Right lung (tissue), 5 donors: Measurements from ENCODE around the gene IGHMBP2. TPM values are rescaled to one million over a fixed set of nuclear protein-coding genes. Genes with fewer than 3 reads are reported as not detected.
A peak's percentile ranks its signal among the peaks of the same experiment; 100 is the strongest.

Experiments
- DNase-seq, 2 donors: peaks; one replicate each; pipeline ENCODE4 v3.0.0-alpha.2; 2013
- polyA plus RNA-seq, 5 donors: library from polyadenylated mRNA; unstranded; fragments of 120-200 nt; gene quantifications; one replicate each; pipeline versions ENCODE4 v1.2.1 to v1.2.3, GENCODE V29; 2013; ENCODE audit warnings: inconsistent platforms in 1 of 5, low replicate concordance in 1 of 5; ENCODE audit not compliant: insufficient read length in 5 of 5, insufficient read depth in 1 of 5

Gene IGHMBP2
- polyA plus RNA-seq, 5 donors: 14.3 to 20.7 (median 18.6) TPM

- peak; percentile 16 to 17 for DNase-seq
Observed at GRCh38 chr11:68889948-68890446, 13.7 kb upstream of the IGHMBP2 start.

GRCh38 chr11:68890490-68891231, 13.0 kb upstream of the IGHMBP2 start:
- peak; percentile 27 to 38 for DNase-seq

GRCh38 chr11:68891351-68891948, 12.2 kb upstream of the IGHMBP2 start:
- DNase-seq: no peak

GRCh38 chr11:68892576-68892975, 11.1 kb upstream of the IGHMBP2 start:
- no peak for DNase-seq

- no peak for DNase-seq
Observed at GRCh38 chr11:68893282-68893681, 10.4 kb upstream of the IGHMBP2 start.

GRCh38 chr11:68896171-68896959, 7.3 kb upstream of the IGHMBP2 start:
- DNase-seq: no peak

- no peak for DNase-seq
Observed at GRCh38 chr11:68897441-68897840, 6.2 kb upstream of the IGHMBP2 start.

GRCh38 chr11:68900835-68901381, 2.8 kb upstream of the IGHMBP2 start:
- DNase-seq: no peak

- DNase-seq: peak in 1 of 2 donors; percentile 17
Observed at GRCh38 chr11:68904248-68904847, 657 bp downstream of the IGHMBP2 start.

GRCh38 chr11:68905421-68906360, 2.0 kb downstream of the IGHMBP2 start:
- DNase-seq: no peak

GRCh38 chr11:68908273-68908672, 4.6 kb downstream of the IGHMBP2 start:
- DNase-seq: no peak

- DNase-seq: no peak
Observed at GRCh38 chr11:68910965-68911364, 7.3 kb downstream of the IGHMBP2 start.

GRCh38 chr11:68911731-68912130, 8.0 kb downstream of the IGHMBP2 start:
- DNase-seq: no peak

GRCh38 chr11:68912254-68912653, 8.6 kb downstream of the IGHMBP2 start:
- no peak for DNase-seq

- no peak for DNase-seq
Observed at GRCh38 chr11:68913188-68913587, 9.5 kb downstream of the IGHMBP2 start.

- no peak for DNase-seq
Observed at GRCh38 chr11:68914761-68915160, 11.1 kb downstream of the IGHMBP2 start.

GRCh38 chr11:68916439-68916838, 12.7 kb downstream of the IGHMBP2 start:
- no peak for DNase-seq

GRCh38 chr11:68923614-68924013, 19.9 kb downstream of the IGHMBP2 start:
- DNase-seq: no peak

GRCh38 chr11:68924073-68924925, 20.6 kb downstream of the IGHMBP2 start:
- DNase-seq: no peak

- DNase-seq: no peak
Observed at GRCh38 chr11:68925611-68926010, 21.9 kb downstream of the IGHMBP2 start.
